ENCODE data around the gene FAM168B.

The FAM168B gene

GRCh38 chr2:131063501-131064283 is 29.6 kb downstream of the FAM168B start:
- DNase-seq: no peak
- in situ Hi-C loops (cut with MboI; ENCODE audit: low pct_unique_long_range_greater_than_20kb, low sequenced_read_pairs): no loop called here

- DNase-seq: no peak
- in situ Hi-C loops (cut with MboI; ENCODE audit: low pct_unique_long_range_greater_than_20kb, low sequenced_read_pairs): no loop called here
These were observed 34.3 kb downstream of the FAM168B start for GRCh38 chr2:131058920-131059319.

GRCh38 chr2:131058214-131058843 is 34.9 kb downstream of the FAM168B start:
- in situ Hi-C loops (cut with MboI; ENCODE audit: low pct_unique_long_range_greater_than_20kb, low sequenced_read_pairs): no loop called here
- DNase-seq: no peak

GRCh38 chr2:131056932-131057287 is 36.4 kb downstream of the FAM168B start:
- DNase-seq: no peak
- in situ Hi-C loops (cut with MboI; ENCODE audit: low pct_unique_long_range_greater_than_20kb, low sequenced_read_pairs): no loop called here

GRCh38 chr2:131056204-131056931 is 36.9 kb downstream of the FAM168B start:
- in situ Hi-C loops (cut with MboI; ENCODE audit: low pct_unique_long_range_greater_than_20kb, low sequenced_read_pairs): no loop called here
- no peak for DNase-seq

- no peak for DNase-seq
- in situ Hi-C loops (cut with MboI; ENCODE audit: low pct_unique_long_range_greater_than_20kb, low sequenced_read_pairs): no loop called here
These were observed 37.8 kb downstream of the FAM168B start for GRCh38 chr2:131055169-131056065.

GRCh38 chr2:131054488-131054887 is 38.8 kb downstream of the FAM168B start:
- DNase-seq: no peak
- in situ Hi-C loops (cut with MboI; ENCODE audit: low pct_unique_long_range_greater_than_20kb, low sequenced_read_pairs): no loop called here

GRCh38 chr2:131052741-131053263 is 40.5 kb downstream of the FAM168B start:
- in situ Hi-C loops (cut with MboI; ENCODE audit: low pct_unique_long_range_greater_than_20kb, low sequenced_read_pairs): no loop called here

GRCh38 chr2:131050896-131051295 is 42.4 kb downstream of the FAM168B start:
- in situ Hi-C loops (cut with MboI; ENCODE audit: low pct_unique_long_range_greater_than_20kb, low sequenced_read_pairs): no loop called here
- no peak for DNase-seq

More at GRCh38 chr2:131052741-131053263, 40.5 kb downstream of the FAM168B start:
- DNase-seq: no peak

- no peak for DNase-seq
- in situ Hi-C loops (cut with MboI; ENCODE audit: low pct_unique_long_range_greater_than_20kb, low sequenced_read_pairs): no loop called here
These were observed 44.0 kb downstream of the FAM168B start for GRCh38 chr2:131049150-131049718.

- DNase-seq: no peak
- in situ Hi-C loops (cut with MboI; ENCODE audit: low pct_unique_long_range_greater_than_20kb, low sequenced_read_pairs): no loop called here
These were observed 44.6 kb downstream of the FAM168B start for GRCh38 chr2:131048641-131049040.

- DNase-seq: no peak
- in situ Hi-C loops (cut with MboI; ENCODE audit: low pct_unique_long_range_greater_than_20kb, low sequenced_read_pairs): no loop called here
These were observed 45.2 kb downstream of the FAM168B start for GRCh38 chr2:131047920-131048560.

GRCh38 chr2:131046918-131047652 is 46.2 kb downstream of the FAM168B start:
- DNase-seq: no peak
- in situ Hi-C loops (cut with MboI; ENCODE audit: low pct_unique_long_range_greater_than_20kb, low sequenced_read_pairs): no loop called here

GRCh38 chr2:131046028-131046917 is 47.0 kb downstream of the FAM168B start:
- no peak for DNase-seq
- in situ Hi-C loops (cut with MboI; ENCODE audit: low pct_unique_long_range_greater_than_20kb, low sequenced_read_pairs): no loop called here

GRCh38 chr2:131045286-131046027 is 47.8 kb downstream of the FAM168B start:
- no peak for DNase-seq

GRCh38 chr2:131044757-131045150 is 48.5 kb downstream of the FAM168B start:
- in situ Hi-C loops (cut with MboI; ENCODE audit: low pct_unique_long_range_greater_than_20kb, low sequenced_read_pairs): no loop called here
- no peak for DNase-seq

More at GRCh38 chr2:131045286-131046027, 47.8 kb downstream of the FAM168B start:
- in situ Hi-C loops (cut with MboI; ENCODE audit: low pct_unique_long_range_greater_than_20kb, low sequenced_read_pairs): no loop called here
